ENCODE results near the gene TAF3.

- TF ChIP-seq CTCF (IDR thresholded peaks at IDR 0.05; ENCODE audit: borderline replicate concordance, extremely low read depth, low read length, poor library complexity, severe bottlenecking): no peak
- no peak for TF ChIP-seq EZH2 (IDR thresholded peaks at IDR 0.05; ENCODE audit: borderline replicate concordance, low read depth, low read length, severe bottlenecking)
Observed at GRCh38 chr10:7982727-7983126, 164.4 kb downstream of the TAF3 start.

All from DND-41 (cell line).